GM18868 (cell line): ENCODE results near the gene VAV2.

Experiments used
- ATAC-seq: cut with Tn5 transposase; IDR thresholded peaks from one replicate; pipeline ENCODE4 v1.9.1; 2021; ENCODE audit warnings: mild to moderate bottlenecking, moderate library complexity; ENCODE audit not compliant: unreplicated experiment

VAV2 gene

DNA sequence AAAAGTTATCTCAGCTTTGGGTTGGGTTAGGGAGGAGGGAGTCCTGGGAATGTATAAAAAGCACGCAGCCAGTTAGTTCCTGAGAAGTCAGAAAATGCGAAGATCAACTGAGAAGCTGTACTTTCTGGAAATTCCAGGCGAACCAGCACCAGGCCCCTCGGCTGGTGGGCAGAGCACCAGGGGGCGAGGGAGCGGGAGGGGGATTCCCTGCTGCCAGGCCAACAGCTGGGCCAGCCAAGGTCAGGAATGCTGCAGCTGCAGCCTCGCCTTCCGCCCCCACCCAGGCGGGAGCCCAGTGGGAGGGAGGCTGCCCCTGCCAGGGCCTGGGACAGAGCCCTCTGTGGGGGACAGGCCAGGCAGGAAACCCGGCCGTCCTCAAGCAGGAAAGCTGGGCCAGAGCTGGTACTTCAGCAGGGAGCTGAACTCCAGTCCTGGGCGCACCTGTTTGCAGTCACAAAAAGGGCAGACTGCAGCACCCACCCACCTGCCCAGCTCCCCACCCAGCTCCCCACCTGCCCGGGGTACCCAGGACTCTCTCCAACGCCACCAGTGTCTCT is 35.5 kb downstream of the VAV2 start:
- no peak for ATAC-seq

DNA sequence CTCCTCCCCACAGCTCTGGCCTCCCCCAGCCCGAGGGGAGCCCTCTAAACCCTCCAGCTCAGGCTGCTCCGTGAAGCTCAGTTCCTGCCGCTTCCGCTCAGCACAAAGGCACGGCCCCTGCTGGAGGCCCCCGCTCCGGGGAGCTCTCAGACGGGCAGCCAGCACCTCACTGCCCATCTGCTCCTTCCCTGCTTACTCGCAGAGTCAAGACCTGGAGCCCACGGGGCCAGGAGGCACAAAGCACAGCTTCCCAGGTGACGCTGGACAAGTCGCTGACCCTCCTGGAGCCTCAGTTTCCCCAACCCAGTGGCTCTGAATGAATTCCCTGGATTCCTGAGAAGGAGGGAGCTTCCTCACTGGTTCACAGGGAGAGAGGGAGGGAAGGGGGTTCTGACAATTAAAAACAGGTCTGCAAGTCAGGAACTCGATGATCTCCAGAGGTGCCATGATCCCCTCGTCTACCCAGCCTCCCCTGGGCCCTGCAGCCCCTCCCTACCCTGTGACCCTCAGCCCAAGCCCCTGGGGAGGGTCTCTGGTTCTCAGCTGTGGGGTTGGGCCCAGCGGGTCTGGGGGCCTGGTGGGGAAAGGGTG is 36.2 kb downstream of the VAV2 start:
- ATAC-seq = no peak

DNA sequence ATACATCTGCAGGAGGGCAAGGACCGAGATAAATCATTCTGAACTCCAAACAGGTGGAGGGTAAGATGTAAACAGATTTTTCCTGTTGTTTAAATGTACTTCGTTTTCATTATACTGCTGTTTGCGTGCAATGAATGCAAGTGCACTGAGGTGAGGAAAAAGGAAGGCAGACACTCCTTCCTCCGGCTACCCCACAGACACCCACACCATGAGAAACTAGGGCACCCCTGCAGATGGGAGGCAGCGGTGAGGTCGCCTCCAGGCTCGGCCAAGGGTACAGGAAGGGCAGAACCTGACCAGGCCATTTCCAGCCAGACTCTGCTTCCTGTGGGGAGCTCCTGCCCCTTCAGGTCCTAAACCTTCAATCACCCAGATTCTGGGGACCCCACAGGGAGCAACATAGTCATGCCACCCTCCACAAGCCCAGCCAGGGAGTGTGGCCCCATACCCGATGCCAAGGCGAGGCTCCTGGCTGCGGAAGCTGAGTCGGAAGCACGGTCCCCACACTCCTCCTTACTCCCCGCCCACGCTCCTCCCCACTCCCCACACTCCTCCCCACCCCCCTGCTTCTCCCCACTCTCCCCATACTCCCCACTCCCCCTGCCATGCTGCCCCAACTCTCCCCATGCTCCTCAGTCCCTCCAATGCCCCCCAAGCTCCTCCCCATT is 37.1 kb downstream of the VAV2 start:
- ATAC-seq = no peak

DNA sequence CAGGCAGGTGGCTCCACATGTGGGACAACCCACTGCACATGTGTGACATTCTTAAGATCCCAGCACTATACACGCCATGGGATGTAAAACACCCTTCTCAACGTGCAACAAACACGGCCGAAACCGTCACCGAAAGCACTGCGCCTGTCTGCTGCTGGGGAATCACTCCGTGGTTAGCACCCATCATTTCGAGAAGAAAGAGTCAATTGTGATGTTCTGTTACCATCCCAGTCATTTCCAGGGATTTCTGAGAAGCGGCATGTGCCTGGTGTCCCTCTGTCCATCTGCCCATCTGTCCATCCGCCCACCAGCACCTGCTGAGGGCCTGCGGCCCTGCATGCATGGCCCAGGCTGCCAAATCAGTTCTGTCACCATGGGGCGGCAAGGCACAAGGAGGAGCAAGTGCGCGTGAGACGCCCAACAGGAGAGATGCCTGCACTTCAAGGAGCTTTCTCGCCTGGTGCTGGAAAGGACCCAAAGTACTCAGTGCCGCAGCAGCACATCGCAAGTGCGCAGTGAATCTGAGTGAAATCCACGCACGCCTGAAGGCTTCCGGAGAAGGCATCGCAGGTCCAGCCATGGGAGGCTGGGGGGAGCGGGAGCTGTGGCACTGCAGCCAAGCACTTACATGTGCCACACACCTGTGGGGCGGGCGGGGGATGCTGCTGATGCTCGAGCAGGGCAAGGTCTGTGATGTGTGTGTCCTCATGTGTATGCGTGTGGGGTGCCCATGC is 38.0 kb downstream of the VAV2 start:
- ATAC-seq = peak; percentile 35

DNA sequence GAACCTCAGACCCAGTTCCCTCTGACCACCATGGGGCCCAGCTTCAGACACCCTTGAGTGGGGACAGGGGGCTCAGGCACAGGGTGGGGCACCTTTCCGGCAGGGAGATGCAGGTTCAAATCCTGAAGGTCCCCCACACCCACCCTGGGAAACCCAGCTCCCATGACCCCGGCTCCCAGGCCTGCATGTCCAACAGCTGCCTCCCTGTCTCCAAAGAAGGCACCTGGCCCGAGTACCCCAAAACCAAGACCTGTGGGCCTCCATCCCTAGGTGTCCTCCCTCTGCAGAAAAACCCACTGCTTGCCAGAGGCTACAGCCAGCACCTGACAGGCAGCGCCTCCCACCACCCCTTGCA is 38.5 kb downstream of the VAV2 start:
- ATAC-seq = no peak

DNA sequence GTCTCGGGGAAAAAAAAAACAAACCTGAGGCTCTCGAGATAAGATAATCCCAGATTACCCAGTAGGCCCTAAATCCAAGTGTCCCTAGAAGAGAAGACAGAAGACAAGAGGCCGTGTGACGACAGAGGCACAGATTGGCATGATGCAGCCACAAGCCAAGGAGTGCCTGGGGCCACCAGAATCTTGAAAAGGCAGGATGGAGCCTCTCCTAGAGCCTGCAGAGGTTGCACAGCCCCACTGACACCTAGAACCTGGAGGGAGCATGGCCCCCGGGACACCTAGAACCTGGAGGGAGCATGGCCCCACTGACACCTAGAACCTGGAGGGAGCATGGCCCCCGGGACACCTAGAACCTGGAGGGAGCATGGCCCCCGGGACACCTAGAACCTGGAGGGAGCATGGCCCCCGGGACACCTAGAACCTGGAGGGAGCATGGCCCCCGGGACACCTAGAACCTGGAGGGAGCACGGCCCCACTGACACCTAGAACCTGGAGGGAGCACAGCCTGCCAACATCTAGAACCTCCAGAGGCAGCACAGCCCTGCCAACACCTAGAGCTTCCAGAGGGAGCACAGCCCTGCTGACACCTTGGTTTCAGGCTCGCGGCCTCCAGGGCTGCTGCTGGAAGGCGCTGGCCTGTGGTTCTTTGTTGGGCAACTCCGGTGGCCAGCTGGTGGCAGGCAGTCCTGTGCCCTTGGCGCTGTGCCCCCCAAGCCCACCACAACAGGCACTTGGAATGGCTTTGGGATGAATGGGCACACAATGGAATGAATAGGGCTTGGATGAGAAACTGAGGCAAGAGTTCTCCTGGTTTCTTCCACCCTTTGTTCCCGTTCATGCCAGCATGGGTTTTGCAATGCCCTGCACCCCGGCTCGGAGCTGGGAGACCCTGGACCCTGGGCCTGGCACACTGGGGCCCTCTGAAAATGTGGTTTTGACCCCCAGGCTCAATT is 39.2 kb downstream of the VAV2 start:
- ATAC-seq = no peak

DNA sequence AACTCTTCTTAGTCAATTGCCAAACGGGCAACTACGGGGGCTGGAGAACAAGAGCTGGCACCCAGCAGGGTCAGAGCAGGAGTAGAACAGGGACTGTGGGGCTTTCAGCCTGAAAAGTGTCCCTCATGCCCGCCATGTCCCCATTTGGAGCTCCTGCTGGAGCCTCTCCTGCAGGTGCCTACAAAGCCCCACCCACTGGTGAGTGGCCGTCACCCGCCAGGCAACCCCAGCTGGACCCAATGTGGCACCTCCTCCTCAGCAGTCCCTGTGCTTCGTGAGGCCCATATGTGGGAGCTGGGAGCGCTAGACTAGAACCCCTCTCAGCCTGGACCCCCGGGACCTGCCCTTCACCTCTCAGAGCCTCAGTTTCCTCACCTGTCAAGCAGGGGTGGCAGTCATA is 40.9 kb downstream of the VAV2 start:
- no peak for ATAC-seq

DNA sequence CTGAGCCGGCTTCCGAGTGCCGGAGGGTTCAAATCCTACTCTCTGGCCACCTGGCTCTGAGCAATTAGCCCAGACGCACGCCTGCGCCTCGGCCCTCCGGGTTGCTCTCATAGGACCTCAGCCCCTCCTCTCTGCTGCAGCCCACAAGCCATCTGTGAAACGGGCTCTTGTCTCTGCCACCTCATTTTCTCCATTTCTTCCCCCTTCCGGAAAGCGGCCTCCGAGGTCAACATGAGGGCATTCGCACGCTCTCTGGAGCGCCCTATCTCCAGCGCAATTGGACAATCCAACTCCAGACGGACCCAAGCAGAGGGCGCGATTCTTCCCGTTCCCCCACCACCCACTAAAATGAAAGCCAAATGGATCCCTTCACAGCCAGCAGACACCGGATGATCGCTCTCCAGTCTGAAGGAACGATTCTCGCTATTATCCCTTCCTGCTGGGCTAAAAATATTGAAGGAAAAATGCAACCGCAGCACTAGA is 41.5 kb downstream of the VAV2 start:
- ATAC-seq = no peak

DNA sequence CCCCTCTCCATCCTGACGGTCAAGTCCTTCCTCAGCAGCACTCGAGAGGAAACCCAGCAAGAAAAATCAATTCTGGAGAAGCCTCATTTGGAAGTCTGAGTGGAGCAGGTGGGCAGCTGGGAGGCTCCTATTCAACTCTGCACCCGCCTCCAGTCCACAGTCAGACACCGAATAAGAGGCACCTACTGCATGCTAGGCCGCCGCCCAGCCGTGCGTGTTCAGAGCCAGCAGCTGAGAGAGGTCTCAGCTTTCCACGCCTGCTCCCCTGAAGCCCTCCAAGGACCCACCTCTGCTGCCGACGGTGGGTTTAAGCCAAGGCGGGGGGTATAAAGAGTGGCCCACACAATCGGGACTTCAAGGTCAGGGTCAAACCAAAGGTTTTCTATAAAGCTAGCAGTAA is 41.9 kb downstream of the VAV2 start:
- ATAC-seq = no peak

DNA sequence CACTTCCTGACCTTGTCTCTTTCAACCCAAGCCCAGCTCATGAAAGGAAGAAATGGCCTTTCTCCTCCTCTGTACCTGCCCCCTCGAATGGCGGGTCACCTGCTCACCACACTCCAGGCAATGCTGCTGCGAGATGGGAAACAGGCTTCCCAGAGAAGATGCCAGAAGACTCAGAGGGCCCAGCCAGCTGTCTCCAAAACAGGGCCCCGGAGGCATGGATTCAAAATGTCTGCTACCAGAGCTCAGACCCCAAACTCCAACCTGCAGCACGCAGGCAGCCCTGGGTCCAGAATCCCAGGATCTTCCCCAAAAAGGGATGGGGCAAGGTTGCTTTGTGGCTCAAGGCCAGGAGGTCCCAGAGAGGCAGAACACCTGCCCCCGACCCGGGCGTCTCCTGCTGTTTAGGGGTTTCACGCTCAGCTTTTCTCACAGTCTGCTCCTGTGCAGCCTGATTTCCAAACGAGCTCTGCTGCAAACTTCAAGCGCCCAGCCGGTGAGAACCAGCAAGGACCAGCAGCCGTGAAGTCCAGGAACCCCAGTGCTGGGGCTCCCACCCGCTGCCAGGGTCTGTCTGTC is 42.5 kb downstream of the VAV2 start:
- ATAC-seq = no peak

DNA sequence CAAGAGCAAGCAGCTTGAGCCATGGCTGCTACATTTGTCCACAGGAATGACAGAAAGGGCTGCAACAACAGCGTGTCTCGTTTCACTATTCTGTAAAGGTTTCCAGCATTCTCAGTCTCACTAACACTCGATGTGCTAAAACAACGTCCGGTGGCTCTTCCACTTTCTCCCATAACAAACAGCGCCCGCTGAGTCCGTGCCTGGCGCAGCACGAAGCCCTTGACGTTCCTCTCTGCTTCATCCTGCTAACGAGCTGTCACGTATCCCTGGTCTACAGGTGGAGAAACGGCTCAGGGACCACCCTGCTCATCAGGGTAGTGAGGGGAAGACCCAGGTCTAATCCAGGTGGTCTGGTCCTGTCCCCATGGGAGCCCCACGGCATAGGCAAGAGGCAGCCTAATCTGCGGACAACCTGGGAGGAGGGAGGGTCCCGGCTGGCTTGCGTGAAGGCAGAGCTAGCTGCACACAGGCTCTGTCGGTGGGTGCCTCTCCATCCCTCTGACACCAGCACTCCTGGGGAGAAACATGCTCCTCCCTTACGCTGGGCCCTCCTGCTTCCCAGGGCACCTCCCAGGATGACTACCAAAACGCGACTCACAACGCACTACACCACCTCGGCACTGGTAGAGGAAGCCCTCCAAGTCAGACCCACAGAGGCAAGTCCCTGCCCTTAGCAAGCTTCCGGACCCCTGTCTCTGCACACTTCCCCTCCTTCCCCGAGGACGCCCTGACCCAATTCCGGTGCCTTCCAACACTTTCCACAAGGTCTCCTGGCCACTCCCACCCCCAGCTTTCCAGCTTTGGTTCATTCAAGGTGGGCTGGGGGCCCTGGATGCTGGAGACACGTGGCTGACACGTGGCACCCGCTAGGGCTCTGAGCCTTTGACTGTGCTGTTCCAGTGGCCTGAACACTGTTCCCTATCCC is 43.3 kb downstream of the VAV2 start:
- no peak for ATAC-seq

DNA sequence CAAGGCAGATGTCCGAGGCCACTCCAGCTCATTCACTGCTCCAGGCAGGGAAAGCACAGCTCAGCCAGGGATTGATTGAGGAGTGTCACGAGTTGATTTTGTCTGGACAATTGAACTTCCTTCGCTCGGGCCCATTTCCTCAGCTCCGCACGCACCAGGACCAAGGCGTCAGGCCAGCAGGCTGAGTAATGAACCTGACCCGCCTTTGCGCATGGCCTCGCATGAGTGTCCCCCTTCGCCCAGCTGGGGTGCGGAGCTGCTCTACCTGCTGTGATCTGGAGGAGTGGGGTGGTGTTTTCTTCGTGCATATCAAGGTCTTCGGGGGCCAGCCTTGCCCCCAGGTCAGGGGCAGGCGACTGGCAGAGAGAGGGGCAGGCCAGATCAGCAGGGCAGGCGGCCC is 44.0 kb downstream of the VAV2 start:
- no peak for ATAC-seq

DNA sequence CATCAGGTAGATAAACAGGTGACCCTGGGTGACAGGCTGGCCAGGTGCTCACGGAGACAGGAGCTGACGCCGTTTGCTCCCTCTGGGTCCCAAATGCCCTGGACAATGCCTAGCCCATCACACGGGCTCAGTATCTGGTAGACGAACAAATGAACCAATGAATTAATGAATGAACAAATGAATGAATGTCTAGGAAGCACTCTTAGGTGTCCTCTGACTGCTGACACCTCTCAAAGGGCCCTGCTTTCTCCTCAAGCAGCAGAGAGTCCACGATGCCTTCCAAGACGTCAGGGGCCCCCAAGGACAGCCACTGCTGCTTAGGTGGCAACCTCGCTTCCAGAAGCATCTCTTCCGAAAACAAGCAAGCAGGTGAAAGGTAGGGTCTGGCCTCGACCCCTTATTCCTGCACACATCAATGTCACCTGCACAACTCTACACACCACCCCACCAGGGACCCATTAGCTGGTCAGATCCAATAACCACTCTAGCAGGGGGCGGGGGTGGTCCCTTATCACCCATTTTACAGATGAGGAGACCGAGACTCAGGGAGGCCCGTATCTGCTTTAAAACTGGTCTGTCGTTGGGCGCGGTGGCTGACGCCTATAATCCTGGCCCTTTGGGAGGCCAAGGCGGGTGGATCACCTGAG is 45.2 kb downstream of the VAV2 start:
- ATAC-seq = no peak

DNA sequence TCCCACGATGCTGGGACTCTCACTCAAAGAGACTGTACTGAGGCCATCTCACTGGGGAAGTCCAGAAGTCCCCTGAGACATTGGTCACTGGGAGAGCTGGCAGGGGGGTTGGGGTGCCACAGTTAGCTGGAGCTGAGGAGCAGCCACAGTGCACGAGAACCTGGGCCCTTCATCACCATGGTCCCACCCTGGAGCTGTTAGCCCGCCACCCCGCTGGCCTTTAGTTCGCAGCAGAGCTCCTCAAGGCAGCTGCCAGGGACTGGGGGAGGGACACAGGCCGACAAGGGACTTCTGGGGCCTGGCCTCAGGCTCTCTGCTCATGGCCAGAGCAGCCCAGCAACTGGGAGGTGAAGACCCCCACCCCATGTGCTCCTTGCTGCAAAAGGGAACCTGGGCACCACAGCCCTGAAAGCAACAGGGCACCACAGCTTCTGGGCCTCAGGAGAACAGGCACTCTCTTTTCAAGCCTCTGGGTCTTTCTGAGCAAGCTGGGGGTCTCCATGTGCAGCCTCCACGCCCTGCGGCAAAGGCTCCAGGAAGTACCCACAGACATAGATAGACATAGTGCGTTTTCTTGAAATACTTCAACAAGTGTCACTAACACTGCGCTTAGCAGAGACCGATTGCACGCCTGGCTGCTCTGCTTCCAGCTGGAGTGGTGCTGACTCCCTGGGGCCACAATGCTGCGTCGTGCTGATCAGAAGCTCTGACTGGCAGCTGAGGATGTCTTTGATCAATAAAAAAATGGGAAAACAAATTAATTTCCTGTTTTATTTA is 46.0 kb downstream of the VAV2 start:
- ATAC-seq = no peak

DNA sequence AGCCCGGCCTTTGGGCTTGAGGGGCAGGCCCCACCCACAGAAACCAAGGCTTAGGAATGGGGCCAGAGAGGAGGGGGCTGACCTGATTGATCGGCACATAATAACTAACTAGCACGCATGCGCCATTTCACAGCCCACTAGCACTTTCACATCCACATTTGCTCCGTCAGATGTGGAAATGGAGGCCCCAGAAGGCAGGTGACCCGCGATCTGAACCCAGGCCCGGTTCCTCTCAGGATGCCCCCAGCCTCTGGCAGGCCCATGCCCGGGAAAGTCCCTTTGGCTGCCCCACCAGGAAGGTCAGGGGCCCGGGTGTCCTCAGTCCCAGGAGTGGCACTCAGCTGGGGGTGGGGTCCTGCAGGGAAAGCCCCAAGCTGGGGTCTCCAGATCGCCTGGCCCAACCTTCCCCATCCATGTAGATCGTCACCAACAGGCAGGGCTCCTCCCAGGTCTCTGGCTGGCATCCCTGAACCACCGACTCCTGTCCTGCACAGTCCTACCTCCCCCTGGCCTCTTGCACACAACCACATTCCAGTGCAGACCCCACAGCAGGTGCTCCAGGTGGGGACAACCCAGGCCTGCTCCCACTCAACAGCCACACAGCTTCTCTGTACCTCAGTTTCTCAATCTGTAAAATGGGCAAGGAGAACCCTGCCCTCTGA is 46.7 kb downstream of the VAV2 start:
- ATAC-seq = peak; percentile 73

DNA sequence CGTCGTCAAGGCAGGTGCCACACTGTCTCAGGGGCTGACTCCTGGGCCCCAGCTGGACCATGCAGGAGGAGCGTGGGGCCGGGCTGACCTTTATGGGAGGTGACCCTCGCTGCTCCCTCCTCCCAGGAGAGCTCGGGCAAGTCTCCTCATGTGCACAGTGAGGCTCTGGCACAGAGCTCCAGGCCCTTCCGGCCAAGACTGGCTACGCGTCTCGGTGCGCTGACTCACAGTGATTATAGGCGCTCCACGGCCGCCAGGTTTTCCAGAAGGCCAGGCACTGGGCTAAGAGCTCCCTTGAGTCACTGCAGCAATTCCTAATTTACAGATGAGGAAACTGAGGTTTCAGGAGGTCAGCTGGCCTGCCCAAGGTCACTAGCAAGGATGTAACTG is 47.4 kb downstream of the VAV2 start:
- no peak for ATAC-seq
